Activated naive CD8-positive, alpha-beta T cell treated with anti-CD3 and anti-CD28 coated beads for 36 hours (primary cell): ENCODE measurements around the gene TENT5C. TPM values are rescaled to one million over a fixed set of nuclear protein-coding genes. Genes with fewer than 3 reads are reported as not detected.

Experiments
- DNase-seq: peaks from one replicate; pipeline ENCODE4 v3.0.0; 2021
- H3K27ac Mint-ChIP-seq: one replicate; pipeline ENCODE4 v1.8.0; 2022; ENCODE audit warnings: mild to moderate bottlenecking, moderate library complexity, mixed read lengths
- H3K27me3 Mint-ChIP-seq: one replicate; pipeline ENCODE4 v1.8.0; 2022; ENCODE audit warnings: mild to moderate bottlenecking, mixed read lengths
- H3K36me3 Mint-ChIP-seq: one replicate; pipeline ENCODE4 v1.8.0; 2021; ENCODE audit warnings: mild to moderate bottlenecking, mixed read lengths
- H3K4me1 Mint-ChIP-seq: one replicate; pipeline ENCODE4 v1.8.0; 2021; ENCODE audit warnings: mixed read lengths
- H3K4me3 Mint-ChIP-seq: one replicate; pipeline ENCODE4 v1.8.0; 2022; ENCODE audit warnings: mild to moderate bottlenecking, moderate library complexity, mixed read lengths
- H3K9me3 Mint-ChIP-seq: one replicate; pipeline ENCODE4 v1.8.0; 2022; ENCODE audit warnings: mixed read lengths
- total RNA-seq, 2 experiments: library from RNA; stranded (reverse); gene quantifications; one replicate each; pipeline ENCODE4 v1.2.3, GENCODE V29; 2021

The TENT5C gene
- total RNA-seq, 2 experiments from 2014 or later, result 4.2 TPM

GRCh38 chr1:117641536-117641935 lies 35.7 kb downstream of the TENT5C start:
- H3K4me3 Mint-ChIP-seq, result no peak overlapping the region
- H3K4me1 Mint-ChIP-seq, result peaks cover 7% of the 10 kb centered on the region
- H3K27me3 Mint-ChIP-seq, result peaks cover 74% of the 10 kb centered on the region
- no peak for DNase-seq
- no peaks in the 10 kb centered on the region for H3K9me3 Mint-ChIP-seq
- H3K27ac Mint-ChIP-seq, result no peak overlapping the region
- H3K36me3 Mint-ChIP-seq, result no peaks in the 10 kb centered on the region

- H3K9me3 Mint-ChIP-seq, result no peaks in the 10 kb centered on the region
- peaks cover 74% of the 10 kb centered on the region for H3K27me3 Mint-ChIP-seq
- DNase-seq, result no peak
- no peaks in the 10 kb centered on the region for H3K4me1 Mint-ChIP-seq
- H3K27ac Mint-ChIP-seq, result no peak overlapping the region
- H3K36me3 Mint-ChIP-seq, result no peaks in the 10 kb centered on the region
- H3K4me3 Mint-ChIP-seq, result no peak overlapping the region
Observed at GRCh38 chr1:117642963-117643362, 37.1 kb downstream of the TENT5C start.

GRCh38 chr1:117643601-117644000 lies 37.8 kb downstream of the TENT5C start:
- DNase-seq, result no peak
- H3K9me3 Mint-ChIP-seq, result no peaks in the 10 kb centered on the region
- H3K27me3 Mint-ChIP-seq, result peaks cover 74% of the 10 kb centered on the region

GRCh38 chr1:117644696-117645311 lies 39.0 kb downstream of the TENT5C start:
- DNase-seq, result no peak
- H3K27ac Mint-ChIP-seq, result no peak overlapping the region
- H3K4me3 Mint-ChIP-seq, result no peak overlapping the region
- peaks cover 2% of the 10 kb centered on the region for H3K4me1 Mint-ChIP-seq
- H3K36me3 Mint-ChIP-seq, result no peaks in the 10 kb centered on the region
- peaks cover 72% of the 10 kb centered on the region for H3K27me3 Mint-ChIP-seq
- H3K9me3 Mint-ChIP-seq, result no peaks in the 10 kb centered on the region

More at GRCh38 chr1:117643601-117644000, 37.8 kb downstream of the TENT5C start:
- Mint-ChIP-seq H3K4me1 (no peaks in the 10 kb centered on the region), H3K4me3 (no peak overlapping the region), H3K36me3 (no peaks in the 10 kb centered on the region), H3K27ac (no peak overlapping the region)

GRCh38 chr1:117645343-117645742 lies 39.5 kb downstream of the TENT5C start:
- H3K36me3 Mint-ChIP-seq, result no peaks in the 10 kb centered on the region
- H3K9me3 Mint-ChIP-seq, result no peaks in the 10 kb centered on the region
- no peak for DNase-seq
- no peak overlapping the region for H3K27ac Mint-ChIP-seq
- H3K4me3 Mint-ChIP-seq, result no peak overlapping the region
- H3K4me1 Mint-ChIP-seq, result peaks cover 2% of the 10 kb centered on the region
- peaks cover 70% of the 10 kb centered on the region for H3K27me3 Mint-ChIP-seq

- H3K4me1 Mint-ChIP-seq, result peaks cover 2% of the 10 kb centered on the region
- H3K27me3 Mint-ChIP-seq, result peaks cover 70% of the 10 kb centered on the region
- no peak for DNase-seq
- H3K9me3 Mint-ChIP-seq, result no peaks in the 10 kb centered on the region
- H3K4me3 Mint-ChIP-seq, result no peak overlapping the region
- no peak overlapping the region for H3K27ac Mint-ChIP-seq
- no peaks in the 10 kb centered on the region for H3K36me3 Mint-ChIP-seq
Observed at GRCh38 chr1:117646007-117646811, 40.4 kb downstream of the TENT5C start.

GRCh38 chr1:117646956-117647355 lies 41.1 kb downstream of the TENT5C start:
- H3K9me3 Mint-ChIP-seq, result no peaks in the 10 kb centered on the region
- H3K27me3 Mint-ChIP-seq, result peaks cover 76% of the 10 kb centered on the region
- no peak overlapping the region for H3K27ac Mint-ChIP-seq
- H3K36me3 Mint-ChIP-seq, result no peaks in the 10 kb centered on the region
- no peak overlapping the region for H3K4me3 Mint-ChIP-seq
- H3K4me1 Mint-ChIP-seq, result peaks cover 2% of the 10 kb centered on the region
- no peak for DNase-seq

- Mint-ChIP-seq H3K27me3 (peaks cover 87% of the 10 kb centered on the region), H3K36me3 (no peaks in the 10 kb centered on the region), H3K4me1 (peaks cover 8% of the 10 kb centered on the region), H3K4me3 (no peak overlapping the region), H3K27ac (no peak overlapping the region), H3K9me3 (no peaks in the 10 kb centered on the region)
- DNase-seq, result no peak
Observed at GRCh38 chr1:117648015-117648414, 42.2 kb downstream of the TENT5C start.

GRCh38 chr1:117650840-117651568 lies 45.2 kb downstream of the TENT5C start:
- Mint-ChIP-seq H3K27ac (no peak overlapping the region), H3K4me1 (peaks cover 38% of the 10 kb centered on the region), H3K9me3 (no peaks in the 10 kb centered on the region), H3K27me3 (peaks cover 83% of the 10 kb centered on the region), H3K4me3 (no peak overlapping the region), H3K36me3 (no peaks in the 10 kb centered on the region)
- DNase-seq, result no peak

GRCh38 chr1:117651616-117652015 lies 45.8 kb downstream of the TENT5C start:
- no peak overlapping the region for H3K27ac Mint-ChIP-seq
- no peaks in the 10 kb centered on the region for H3K9me3 Mint-ChIP-seq
- no peak for DNase-seq
- peaks cover 44% of the 10 kb centered on the region for H3K4me1 Mint-ChIP-seq
- H3K27me3 Mint-ChIP-seq, result peaks cover 83% of the 10 kb centered on the region
- no peaks in the 10 kb centered on the region for H3K36me3 Mint-ChIP-seq
- H3K4me3 Mint-ChIP-seq, result no peak overlapping the region

- DNase-seq, result no peak
- Mint-ChIP-seq H3K36me3 (no peaks in the 10 kb centered on the region), H3K9me3 (no peaks in the 10 kb centered on the region), H3K27me3 (peaks cover 83% of the 10 kb centered on the region), H3K4me3 (no peak overlapping the region), H3K4me1 (peaks cover 52% of the 10 kb centered on the region), H3K27ac (no peak overlapping the region)
Observed at GRCh38 chr1:117652421-117652820, 46.6 kb downstream of the TENT5C start.

GRCh38 chr1:117653195-117653594 lies 47.3 kb downstream of the TENT5C start:
- DNase-seq, result no peak
- Mint-ChIP-seq H3K9me3 (no peaks in the 10 kb centered on the region), H3K4me3 (no peak overlapping the region), H3K27ac (no peak overlapping the region), H3K27me3 (peaks cover 81% of the 10 kb centered on the region), H3K4me1 (peaks cover 56% of the 10 kb centered on the region), H3K36me3 (no peaks in the 10 kb centered on the region)

- Mint-ChIP-seq H3K4me1 (peaks cover 63% of the 10 kb centered on the region), H3K36me3 (no peaks in the 10 kb centered on the region), H3K4me3 (no peak overlapping the region), H3K9me3 (no peaks in the 10 kb centered on the region), H3K27me3 (peaks cover 82% of the 10 kb centered on the region), H3K27ac (no peak overlapping the region)
- peak; percentile 27 for DNase-seq
Observed at GRCh38 chr1:117653732-117654492, 48.1 kb downstream of the TENT5C start.

- H3K4me1 Mint-ChIP-seq, result peaks cover 69% of the 10 kb centered on the region
- H3K27ac Mint-ChIP-seq, result peak overlapping the region; percentile 18
- no peak for DNase-seq
- no peaks in the 10 kb centered on the region for H3K9me3 Mint-ChIP-seq
- H3K27me3 Mint-ChIP-seq, result peaks cover 75% of the 10 kb centered on the region
- H3K36me3 Mint-ChIP-seq, result no peaks in the 10 kb centered on the region
- H3K4me3 Mint-ChIP-seq, result peak overlapping the region; percentile 42
Observed at GRCh38 chr1:117654493-117655219, 48.8 kb downstream of the TENT5C start.
